ENCODE results near the gene C3orf49. TPM values are rescaled to one million over a fixed set of nuclear protein-coding genes. Genes with fewer than 3 reads are reported as not detected.

The C3orf49 gene
- total and polyA plus RNA-seq, 9 of the 15 experiments (the other 6 are each of a cell fraction or from before 2014, with no cell fraction given) = not detected

DNA sequence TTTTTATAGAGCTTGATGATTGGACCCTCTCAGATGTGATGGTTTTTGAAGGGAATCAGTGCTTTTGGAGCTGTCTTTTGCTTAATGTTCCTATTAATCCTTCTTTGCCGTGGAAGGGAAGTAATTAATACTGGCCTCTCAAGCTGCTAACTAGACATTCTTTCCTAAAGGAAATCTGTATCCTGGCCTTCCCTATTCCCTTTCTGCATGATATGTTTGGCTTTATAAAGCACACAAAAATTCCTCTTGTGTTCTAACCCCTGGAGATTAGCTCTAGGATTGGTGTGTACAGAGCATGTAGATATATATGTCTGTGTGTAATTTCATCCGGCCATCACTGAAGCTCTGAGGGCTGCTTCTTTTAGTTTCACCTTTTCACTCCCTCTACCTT, 51.5 kb downstream of the C3orf49 start:
- Histone ChIP-seq H3K9ac (ENCODE audit: insufficient read depth in 1 of 2, low read depth in 2 of 2, low read length in 2 of 2) (no peak overlapping the region), H3K9me1 (ENCODE audit: control insufficient read depth, insufficient read depth, low read length) (no peaks in the 10 kb centered on the region), H3K9me3 (replicated peaks; ENCODE audit: control insufficient read depth, insufficient read depth, low read depth, low read length) (no peaks in the 10 kb centered on the region), H3K4me2 (ENCODE audit: insufficient read depth, low read length) (no peak overlapping the region), H3K4me1 (replicated peaks in 1 of 2; ENCODE audit: control insufficient read depth in 2 of 2, insufficient read depth in 2 of 2, low read length in 2 of 2) (no peaks in the 10 kb centered on the region), H3K79me2 (ENCODE audit: control insufficient read depth, insufficient read depth, low read length) (peaks cover 80% of the 10 kb centered on the region), H3K4me3 (no peak overlapping the region), H2AFZ (ENCODE audit: low read depth, low read length) (no peak overlapping the region), H3K27ac (ENCODE audit: extremely low read depth, low read depth, low read length) (no peak overlapping the region), H4K20me1 (replicated peaks; ENCODE audit: control insufficient read depth, insufficient read depth, low read length) (no peaks in the 10 kb centered on the region), H3K36me3 (ENCODE audit: control insufficient read depth, insufficient read depth, low read length) (peaks cover 8% of the 10 kb centered on the region; the same call in 1 of the 3 replicates), H3K27me3 (ENCODE audit: control insufficient read depth in 2 of 2, insufficient read depth in 2 of 2, low read length in 2 of 2) (no peaks in the 10 kb centered on the region)
- TF ChIP-seq GTF2A2 (tag; IDR thresholded peaks at IDR 0.05) = no peak
- no peak for DNase-seq (ENCODE audit: extremely low read depth in 1 of 4, low spot score in 3 of 4)
- POLR2A ChIA-PET = interaction anchor here (1.5 kb wide), 1 partner anchor 19 kb away, joined by 4 read pairs; no protein-coding TSS in a partner anchor
- no TSS peak for BruUV-seq (replicated peaks)
- no peak for FAIRE-seq
- in situ Hi-C loops (cut with MboI) (no loop called here), intact Hi-C loops (cut with micrococcal nuclease) (no loop called here)
- ATAC-seq = no peak
- 92% methylated on average over 2 of the region's 2 CpGs for WGBS (ENCODE audit: insufficient coverage, low coverage, missing lambda C conversion rate)
- CTCF ChIA-PET (ENCODE audit: low intra/inter-chr PET ratio) = no interaction called here

DNA sequence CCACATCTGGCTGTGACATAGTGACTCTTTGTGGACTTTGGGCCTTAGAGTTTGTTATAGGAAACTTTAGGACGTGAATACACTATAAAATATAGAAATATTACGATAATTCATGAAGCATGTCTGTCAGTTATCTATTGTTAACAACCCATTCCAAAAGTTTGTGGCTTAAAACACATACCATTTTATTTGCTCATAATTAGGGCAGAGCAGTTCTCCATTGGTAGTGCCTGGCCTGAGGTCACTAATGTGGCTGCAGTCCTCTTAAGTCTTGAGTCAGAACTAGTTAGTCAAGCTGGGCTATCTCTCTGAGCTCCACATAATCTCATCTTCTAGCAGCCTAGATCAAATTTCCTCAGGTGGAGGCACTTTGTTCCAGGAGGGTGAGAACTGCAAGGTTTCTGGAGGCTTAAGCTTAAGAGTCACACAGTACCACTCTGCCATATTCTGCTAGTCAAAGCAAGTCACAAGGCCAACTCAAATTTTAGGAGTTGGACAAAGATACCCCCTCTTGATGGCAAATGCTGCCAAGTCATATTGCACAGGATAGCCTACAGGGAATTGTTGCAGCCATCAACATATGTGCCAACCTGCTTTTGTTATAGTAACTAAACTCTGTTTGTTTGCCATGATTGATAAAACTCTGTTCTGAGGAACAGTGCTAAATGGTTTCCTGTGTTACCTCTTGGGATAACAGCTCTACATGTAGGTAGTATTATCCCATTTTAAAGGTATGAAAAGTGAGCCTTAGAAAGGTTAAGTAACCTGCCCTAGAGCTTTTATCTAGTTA, 53.2 kb downstream of the C3orf49 start:
- 78% methylated on average over 2 of the region's 2 CpGs for WGBS (ENCODE audit: insufficient coverage, low coverage, missing lambda C conversion rate)
- POLR2A ChIA-PET = no interaction called here

More for the DNA sequence above, 53.2 kb downstream of the C3orf49 start:
- Histone ChIP-seq H4K20me1 (replicated peaks; ENCODE audit: control insufficient read depth, insufficient read depth, low read length) (peaks cover 6% of the 10 kb centered on the region; the same call in 1 of the 2 replicates), H3K4me2 (ENCODE audit: insufficient read depth, low read length) (no peak overlapping the region), H3K36me3 (ENCODE audit: control insufficient read depth, insufficient read depth, low read length) (0 out of 3 replicates have a peak, but pooled peaks cover 3% of the 10 kb centered on the region), H2AFZ (ENCODE audit: low read depth, low read length) (no peak overlapping the region), H3K4me1 (replicated peaks in 1 of 2; ENCODE audit: control insufficient read depth in 2 of 2, insufficient read depth in 2 of 2, low read length in 2 of 2) (no peaks in the 10 kb centered on the region), H3K9me3 (replicated peaks; ENCODE audit: control insufficient read depth, insufficient read depth, low read depth, low read length) (no peaks in the 10 kb centered on the region), H3K27me3 (ENCODE audit: control insufficient read depth in 2 of 2, insufficient read depth in 2 of 2, low read length in 2 of 2) (no peaks in the 10 kb centered on the region), H3K4me3 (no peak overlapping the region), H3K9ac (ENCODE audit: insufficient read depth in 1 of 2, low read depth in 2 of 2, low read length in 2 of 2) (no peak overlapping the region), H3K79me2 (ENCODE audit: control insufficient read depth, insufficient read depth, low read length) (peaks cover 78% of the 10 kb centered on the region), H3K27ac (ENCODE audit: extremely low read depth, low read depth, low read length) (no peak overlapping the region), H3K9me1 (ENCODE audit: control insufficient read depth, insufficient read depth, low read length) (no peaks in the 10 kb centered on the region)
- CTCF ChIA-PET (ENCODE audit: low intra/inter-chr PET ratio) = no interaction called here
- BruUV-seq (replicated peaks) = no TSS peak
- in situ Hi-C loops (cut with MboI) (no loop called here), intact Hi-C loops (cut with micrococcal nuclease) (no loop called here)
- no peak; the same call in 2 of the 3 replicates for ATAC-seq
- DNase-seq (ENCODE audit: extremely low read depth in 1 of 4, low spot score in 3 of 4) = no peak
- FAIRE-seq = peak; percentile 59
- TF ChIP-seq, protein P1, sequence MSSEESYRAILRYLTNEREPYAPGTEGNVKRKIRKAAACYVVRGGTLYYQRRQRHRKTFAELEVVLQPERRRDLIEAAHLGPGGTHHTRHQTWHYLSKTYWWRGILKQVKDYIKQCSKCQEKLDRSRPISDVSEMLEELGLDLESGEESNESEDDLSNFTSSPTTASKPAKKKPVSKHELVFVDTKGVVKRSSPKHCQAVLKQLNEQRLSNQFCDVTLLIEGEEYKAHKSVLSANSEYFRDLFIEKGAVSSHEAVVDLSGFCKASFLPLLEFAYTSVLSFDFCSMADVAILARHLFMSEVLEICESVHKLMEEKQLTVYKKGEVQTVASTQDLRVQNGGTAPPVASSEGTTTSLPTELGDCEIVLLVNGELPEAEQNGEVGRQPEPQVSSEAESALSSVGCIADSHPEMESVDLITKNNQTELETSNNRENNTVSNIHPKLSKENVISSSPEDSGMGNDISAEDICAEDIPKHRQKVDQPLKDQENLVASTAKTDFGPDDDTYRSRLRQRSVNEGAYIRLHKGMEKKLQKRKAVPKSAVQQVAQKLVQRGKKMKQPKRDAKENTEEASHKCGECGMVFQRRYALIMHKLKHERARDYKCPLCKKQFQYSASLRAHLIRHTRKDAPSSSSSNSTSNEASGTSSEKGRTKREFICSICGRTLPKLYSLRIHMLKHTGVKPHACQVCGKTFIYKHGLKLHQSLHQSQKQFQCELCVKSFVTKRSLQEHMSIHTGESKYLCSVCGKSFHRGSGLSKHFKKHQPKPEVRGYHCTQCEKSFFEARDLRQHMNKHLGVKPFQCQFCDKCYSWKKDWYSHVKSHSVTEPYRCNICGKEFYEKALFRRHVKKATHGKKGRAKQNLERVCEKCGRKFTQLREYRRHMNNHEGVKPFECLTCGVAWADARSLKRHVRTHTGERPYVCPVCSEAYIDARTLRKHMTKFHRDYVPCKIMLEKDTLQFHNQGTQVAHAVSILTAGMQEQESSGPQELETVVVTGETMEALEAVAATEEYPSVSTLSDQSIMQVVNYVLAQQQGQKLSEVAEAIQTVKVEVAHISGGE (CRISPR knock-in tag; IDR thresholded peaks at IDR 0.05) = peak in 1 of 3 experiments; percentile 38; a peak in 1 of 6 replicates
- no peak for TF ChIP-seq HDAC1 (IDR thresholded peaks at IDR 0.05)
- TF ChIP-seq PHB (CRISPR knock-in tag; IDR thresholded peaks at IDR 0.05) = no peak
- TF ChIP-seq, protein P2, sequence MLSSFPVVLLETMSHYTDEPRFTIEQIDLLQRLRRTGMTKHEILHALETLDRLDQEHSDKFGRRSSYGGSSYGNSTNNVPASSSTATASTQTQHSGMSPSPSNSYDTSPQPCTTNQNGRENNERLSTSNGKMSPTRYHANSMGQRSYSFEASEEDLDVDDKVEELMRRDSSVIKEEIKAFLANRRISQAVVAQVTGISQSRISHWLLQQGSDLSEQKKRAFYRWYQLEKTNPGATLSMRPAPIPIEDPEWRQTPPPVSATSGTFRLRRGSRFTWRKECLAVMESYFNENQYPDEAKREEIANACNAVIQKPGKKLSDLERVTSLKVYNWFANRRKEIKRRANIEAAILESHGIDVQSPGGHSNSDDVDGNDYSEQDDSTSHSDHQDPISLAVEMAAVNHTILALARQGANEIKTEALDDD (IDR thresholded peaks at IDR 0.05) = peak; percentile 88
- TF ChIP-seq NCOA4 (IDR thresholded peaks at IDR 0.05; ENCODE audit: partially characterized antibody) = no peak
- no peak for TF ChIP-seq PHF8 (IDR thresholded peaks at IDR 0.05; ENCODE audit: borderline replicate concordance, low read length)
- no peak for TF ChIP-seq BCL6 (CRISPR knock-in tag; IDR thresholded peaks at IDR 0.05)

Data from K562 (cell line).